H9 (cell line): ENCODE measurements around the gene SLC17A7. TPM values are rescaled to one million over a fixed set of nuclear protein-coding genes. Genes with fewer than 3 reads are reported as not detected.

Experiments used
- DNase-seq: peaks from one replicate; pipeline ENCODE4 v3.0.0-alpha.2; 2017
- H2AFZ ChIP-seq: one replicate; pipeline ENCODE4 v1.6.1; 2013; ENCODE audit warnings: mild to moderate bottlenecking, low read length, control low read depth, moderate library complexity
- H2AK5ac ChIP-seq: 2 replicates; pipeline ENCODE4 v1.6.1; 2013; ENCODE audit warnings: low read length, control low read depth, mixed read lengths; ENCODE audit not compliant: insufficient read length
- H2BK120ac ChIP-seq: one replicate; pipeline ENCODE4 v1.6.1; 2013; ENCODE audit warnings: low read depth, mild to moderate bottlenecking, low read length, control low read depth, inconsistent platforms; ENCODE audit not compliant: poor library complexity, severe bottlenecking
- H2BK12ac ChIP-seq: 2 replicates; pipeline ENCODE4 v1.6.1; 2013; ENCODE audit warnings: low read length, control low read depth, mixed read lengths, low read depth; ENCODE audit not compliant: insufficient read length
- H2BK15ac ChIP-seq: 2 replicates; pipeline ENCODE4 v1.6.1; 2013; ENCODE audit warnings: low read depth, low read length, control low read depth
- H2BK20ac ChIP-seq: one replicate; pipeline ENCODE4 v1.6.1; 2013; ENCODE audit warnings: low read depth, mild to moderate bottlenecking, low read length, control low read depth, inconsistent platforms; ENCODE audit not compliant: poor library complexity, severe bottlenecking
- H2BK5ac ChIP-seq: 2 replicates; pipeline ENCODE4 v1.6.1; 2013; ENCODE audit warnings: low read length, control low read depth, mixed read lengths; ENCODE audit not compliant: insufficient read length
- H3K14ac ChIP-seq: 2 replicates; pipeline ENCODE4 v1.6.1; 2013; ENCODE audit warnings: low read length, control low read depth; ENCODE audit not compliant: insufficient read depth
- H3K18ac ChIP-seq: 2 replicates; pipeline ENCODE4 v1.6.1; 2013; ENCODE audit warnings: low read depth, mild to moderate bottlenecking, mixed read lengths, low read length, control low read depth; ENCODE audit not compliant: insufficient read length
- H3K23ac ChIP-seq: 2 replicates; pipeline ENCODE4 v1.6.1; 2013; ENCODE audit warnings: low read length, control low read depth, mixed read lengths, low read depth; ENCODE audit not compliant: insufficient read length
- H3K23me2 ChIP-seq: 2 replicates; pipeline ENCODE4 v1.6.1; 2013; ENCODE audit warnings: low read depth, mild to moderate bottlenecking, mixed read lengths, low read length, control low read depth; ENCODE audit not compliant: insufficient read length, poor library complexity, severe bottlenecking
- H3K27ac ChIP-seq: 2 replicates; pipeline ENCODE4 v1.5.1; 2013; ENCODE audit warnings: low read length, control low read depth, mixed read lengths, low read depth; ENCODE audit not compliant: insufficient read length
- H3K27me3 ChIP-seq: 2 replicates; pipeline ENCODE4 v1.6.1; 2013; ENCODE audit warnings: low read length, control low read depth, inconsistent platforms; ENCODE audit not compliant: insufficient read depth
- H3K4ac ChIP-seq: 2 replicates; pipeline ENCODE4 v1.6.1; 2013; ENCODE audit warnings: low read depth, mild to moderate bottlenecking, control low read depth, inconsistent platforms, low read length, moderate library complexity
- H3K4me1 ChIP-seq: 2 replicates; pipeline ENCODE4 v1.6.1; 2013; ENCODE audit warnings: low read length, control low read depth, inconsistent platforms; ENCODE audit not compliant: insufficient read depth
- H3K4me2 ChIP-seq: 2 replicates; pipeline ENCODE4 v1.6.1; 2013; ENCODE audit warnings: low read length, control low read depth, mixed read lengths; ENCODE audit not compliant: insufficient read length, insufficient read depth
- H3K56ac ChIP-seq: 2 replicates; pipeline ENCODE4 v1.6.1; 2013; ENCODE audit warnings: low read depth, mild to moderate bottlenecking, mixed read lengths, low read length, control low read depth; ENCODE audit not compliant: insufficient read length
- H3K79me1 ChIP-seq: 2 replicates; pipeline ENCODE4 v1.6.1; 2013; ENCODE audit warnings: low read depth, mild to moderate bottlenecking, moderate library complexity, low read length, control low read depth, inconsistent platforms; ENCODE audit not compliant: insufficient read depth, poor library complexity, severe bottlenecking
- H3K79me2 ChIP-seq: 2 replicates; pipeline ENCODE4 v1.6.1; 2013; ENCODE audit warnings: low read length, control low read depth, inconsistent platforms; ENCODE audit not compliant: insufficient read depth
- H3K9ac ChIP-seq: 2 replicates; pipeline ENCODE4 v1.6.1; 2013; ENCODE audit warnings: low read length, control low read depth, mixed read lengths; ENCODE audit not compliant: insufficient read length; ENCODE audit errors: extremely low read depth
- H3K9me3 ChIP-seq: one replicate; pipeline ENCODE4 v1.6.1; 2013; ENCODE audit warnings: low read depth, low read length, inconsistent platforms; ENCODE audit not compliant: control insufficient read depth
- H3T11ph ChIP-seq: one replicate; pipeline ENCODE4 v1.6.1; 2013; ENCODE audit warnings: mild to moderate bottlenecking, low read length, control low read depth, inconsistent platforms
- H4K20me1 ChIP-seq: one replicate; pipeline ENCODE4 v1.6.1; 2013; ENCODE audit not compliant: control insufficient read depth, insufficient read length, insufficient read depth
- H4K5ac ChIP-seq: 2 replicates; pipeline ENCODE4 v1.6.1; 2013; ENCODE audit warnings: low read depth, mild to moderate bottlenecking, mixed read lengths, low read length, control low read depth; ENCODE audit not compliant: insufficient read length
- H4K8ac ChIP-seq: replicated peaks from 2 replicates; pipeline ENCODE4 v1.6.1; 2013; ENCODE audit warnings: low read length, control low read depth, mixed read lengths, low read depth; ENCODE audit not compliant: insufficient read length
- H4K91ac ChIP-seq: 2 replicates; pipeline ENCODE4 v1.6.1; 2013; ENCODE audit warnings: low read depth, mild to moderate bottlenecking, moderate library complexity, mixed read lengths, low read length, control low read depth; ENCODE audit not compliant: insufficient read length
- H3K27ac Mint-ChIP-seq, 3 experiments: 2 replicates in 2 of 3; 3 replicates in 1 of 3; pipeline ENCODE4 v1.8.0; 2020 to 2021; ENCODE audit warnings: mixed read lengths in 3 of 3, mild to moderate bottlenecking in 1 of 3, moderate library complexity in 1 of 3
- H3K27me3 Mint-ChIP-seq: 2 replicates; pipeline ENCODE4 v1.8.0; 2021; ENCODE audit warnings: low read depth, mild to moderate bottlenecking, moderate library complexity, mixed read lengths
- H3K36me3 Mint-ChIP-seq, 3 experiments: 2 replicates in 2 of 3; 3 replicates in 1 of 3; pipeline ENCODE4 v1.8.0; 2020 to 2021; ENCODE audit warnings: low read depth in 3 of 3, mixed read lengths in 3 of 3; ENCODE audit not compliant: insufficient read depth in 1 of 3
- H3K4me1 Mint-ChIP-seq, 2 experiments: 2 replicates each; pipeline ENCODE4 v1.8.0; 2020; ENCODE audit warnings: mixed read lengths in 2 of 2
- H3K4me3 Mint-ChIP-seq, 2 experiments: 2 replicates in 1 of 2; 3 replicates in 1 of 2; pipeline ENCODE4 v1.8.0; 2020 to 2021; ENCODE audit warnings: mild to moderate bottlenecking in 2 of 2, mixed read lengths in 2 of 2, moderate library complexity in 1 of 2
- H3K9me3 Mint-ChIP-seq, 2 experiments: 2 replicates in 1 of 2; 3 replicates in 1 of 2; pipeline ENCODE4 v1.8.0; 2020; ENCODE audit warnings: mild to moderate bottlenecking in 2 of 2, mixed read lengths in 2 of 2, moderate library complexity in 1 of 2
- CTCF ChIP-seq: fragments of 200-600 bp; sonication (generic); conservative IDR thresholded peaks from 3 replicates; pipeline ENCODE4 v1.8.0; 2021; ENCODE audit warnings: antibody characterized with exemption, mild to moderate bottlenecking
- WGBS: extraction: QIAGEN DNeasy Blood & Tissue Kit; methylation state at CpG from one replicate; pipeline ENCODE4 v1.1.7; 2013; ENCODE audit warnings: missing lambda C conversion rate, low lambda C conversion rate, mixed read lengths; ENCODE audit not compliant: insufficient read length; ENCODE audit errors: extremely low coverage; 5-methylcytosine and 5-hydroxymethylcytosine counted together
- total RNA-seq: library from RNA; stranded (reverse); gene quantifications from 2 replicates; pipeline ENCODE4 v1.2.1, GENCODE V29; 2021

Gene SLC17A7
- total RNA-seq, 1 experiment from 2014 or later = 1.3 TPM

- H3K4me2 ChIP-seq = no peak overlapping the region
- no peak overlapping the region for H2AK5ac ChIP-seq
- no CpG with 5 or more reads among the region's 14 CpGs for WGBS
- H3K9me3 ChIP-seq = no peaks in the 10 kb centered on the region
- no peak overlapping the region for H3K14ac ChIP-seq
- H3K79me2 ChIP-seq = no peaks in the 10 kb centered on the region
- H3K4ac ChIP-seq = no peak overlapping the region
- no peak overlapping the region for H2BK20ac ChIP-seq
- peak; percentile 90 for DNase-seq
- no peaks in the 10 kb centered on the region for H3K23me2 ChIP-seq
- H3K56ac ChIP-seq = no peak overlapping the region
- Mint-ChIP-seq H3K4me3 (peak overlapping the region in 1 of 2 experiments; percentile 1; a peak in 2 of 5 replicates), H3K9me3 (no peaks in the 10 kb centered on the region; a peak in 1 of 5 replicates), H3K27me3 (peaks cover 11% of the 10 kb centered on the region), H3K4me1 (peaks cover 18 to 41% of the 10 kb centered on the region in 2 experiments), H3K36me3 (0 out of 7 replicates have a peak, but pooled peaks cover 0 to 1% (median 0%) of the 10 kb centered on the region in 3 experiments), H3K27ac (peak overlapping the region in 1 of 3 experiments; percentile 19; a peak in 1 of 7 replicates)
- no peaks in the 10 kb centered on the region for H3K27me3 ChIP-seq
- no peak overlapping the region for H3K18ac ChIP-seq
- no peak overlapping the region for H3T11ph ChIP-seq
- no peaks in the 10 kb centered on the region for H3K79me1 ChIP-seq
- no peak overlapping the region for H2BK15ac ChIP-seq
- no peak overlapping the region for H2BK120ac ChIP-seq
- H3K4me1 ChIP-seq = no peaks in the 10 kb centered on the region
- H4K20me1 ChIP-seq = no peaks in the 10 kb centered on the region
- H4K8ac ChIP-seq = no peak overlapping the region
- H3K27ac ChIP-seq = no peak overlapping the region
- peak; percentile 96 for TF ChIP-seq CTCF
- H2BK12ac ChIP-seq = no peak overlapping the region
- H2BK5ac ChIP-seq = no peak overlapping the region
- H3K9ac ChIP-seq = no peak overlapping the region
- no peak overlapping the region for H2AFZ ChIP-seq
- H4K5ac ChIP-seq = no peak overlapping the region
- H4K91ac ChIP-seq = no peak overlapping the region
- H3K23ac ChIP-seq = no peak overlapping the region
Measured at GRCh38 chr19:49391581-49392399, 49.5 kb downstream of the SLC17A7 start.
